ENCODE measurements around the gene TM7SF2.

DNA sequence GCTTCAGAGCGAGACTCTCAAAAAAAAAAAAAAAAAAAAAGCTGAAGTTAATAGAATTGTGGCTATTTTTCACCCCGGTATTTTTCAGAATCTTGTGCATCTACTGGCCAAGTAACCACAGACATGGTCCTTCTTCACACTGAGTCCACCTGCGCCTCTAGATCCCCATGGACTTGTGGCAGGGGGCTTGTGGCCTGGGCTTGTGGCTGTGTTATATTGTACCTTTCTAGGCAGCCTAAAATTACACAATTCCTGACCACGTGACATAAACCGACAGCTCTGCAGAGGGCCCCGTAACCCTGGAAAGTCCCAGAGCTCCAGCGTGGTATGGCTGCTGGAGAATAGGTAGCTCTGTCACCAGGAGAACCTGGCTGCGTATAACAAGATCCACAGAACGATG, 42.5 kb upstream of the TM7SF2 start:
- TF ChIP-seq, protein P1, sequence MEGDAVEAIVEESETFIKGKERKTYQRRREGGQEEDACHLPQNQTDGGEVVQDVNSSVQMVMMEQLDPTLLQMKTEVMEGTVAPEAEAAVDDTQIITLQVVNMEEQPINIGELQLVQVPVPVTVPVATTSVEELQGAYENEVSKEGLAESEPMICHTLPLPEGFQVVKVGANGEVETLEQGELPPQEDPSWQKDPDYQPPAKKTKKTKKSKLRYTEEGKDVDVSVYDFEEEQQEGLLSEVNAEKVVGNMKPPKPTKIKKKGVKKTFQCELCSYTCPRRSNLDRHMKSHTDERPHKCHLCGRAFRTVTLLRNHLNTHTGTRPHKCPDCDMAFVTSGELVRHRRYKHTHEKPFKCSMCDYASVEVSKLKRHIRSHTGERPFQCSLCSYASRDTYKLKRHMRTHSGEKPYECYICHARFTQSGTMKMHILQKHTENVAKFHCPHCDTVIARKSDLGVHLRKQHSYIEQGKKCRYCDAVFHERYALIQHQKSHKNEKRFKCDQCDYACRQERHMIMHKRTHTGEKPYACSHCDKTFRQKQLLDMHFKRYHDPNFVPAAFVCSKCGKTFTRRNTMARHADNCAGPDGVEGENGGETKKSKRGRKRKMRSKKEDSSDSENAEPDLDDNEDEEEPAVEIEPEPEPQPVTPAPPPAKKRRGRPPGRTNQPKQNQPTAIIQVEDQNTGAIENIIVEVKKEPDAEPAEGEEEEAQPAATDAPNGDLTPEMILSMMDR (IDR thresholded peaks at IDR 0.05; ENCODE audit: borderline replicate concordance, extremely low read depth, low read length, poor library complexity, severe bottlenecking), result no peak
- no peak for TF ChIP-seq EZH2 (IDR thresholded peaks at IDR 0.05; ENCODE audit: borderline replicate concordance, low read depth, low read length, severe bottlenecking)
